DLD1 (cell line): ENCODE results near the gene BRIP1.
"Not testable (repeated sequence)": the region's sequence is repeated elsewhere in the genome, so short reads cannot be mapped to it uniquely, and the experiment has no call there.

Experiments used
- in situ Hi-C: cut with HindIII; loops from 2 replicates; pipeline ENCODE4 v1.10.0; 2017; ENCODE audit warnings: low sequenced_read_pairs

The BRIP1 gene

GRCh38 chr17:61862975-61863800 is at the start of gene BRIP1:
BRIP1 (minus strand) TSS chr17:61863528; CDS start chr17:61861539, 1,989 bp downstream.
- in situ Hi-C loops, result no loop called here

GRCh38 chr17:61908292-61909037 is 45.1 kb upstream of the BRIP1 start:
- in situ Hi-C loops, result no loop called here

- in situ Hi-C loops, result no loop called here
Measured at GRCh38 chr17:61907361-61907760, 44.0 kb upstream of the BRIP1 start.

- in situ Hi-C loops, result no loop called here
Measured at GRCh38 chr17:61904094-61904710, 40.9 kb upstream of the BRIP1 start.

GRCh38 chr17:61903251-61903650 is 39.9 kb upstream of the BRIP1 start:
- in situ Hi-C loops, result no loop called here

GRCh38 chr17:61897548-61898180 is 34.3 kb upstream of the BRIP1 start:
- in situ Hi-C loops, result no loop called here

GRCh38 chr17:61895391-61895790 is 32.1 kb upstream of the BRIP1 start:
- in situ Hi-C loops, result no loop called here

GRCh38 chr17:61894310-61894709 is 31.0 kb upstream of the BRIP1 start:
- in situ Hi-C loops, result not testable (repeated sequence)

- in situ Hi-C loops, result not testable (repeated sequence)
Measured at GRCh38 chr17:61887733-61888132, 24.4 kb upstream of the BRIP1 start.

- in situ Hi-C loops, result not testable (repeated sequence)
Measured at GRCh38 chr17:61885865-61886264, 22.5 kb upstream of the BRIP1 start.

- in situ Hi-C loops, result no loop called here
Measured at GRCh38 chr17:61884864-61885263, 21.5 kb upstream of the BRIP1 start.

- in situ Hi-C loops, result no loop called here
Measured at GRCh38 chr17:61880589-61881102, 17.3 kb upstream of the BRIP1 start.

- in situ Hi-C loops, result no loop called here
Measured at GRCh38 chr17:61878984-61879612, 15.8 kb upstream of the BRIP1 start.

- in situ Hi-C loops, result no loop called here
Measured at GRCh38 chr17:61878520-61878919, 15.2 kb upstream of the BRIP1 start.

- in situ Hi-C loops, result no loop called here
Measured at GRCh38 chr17:61877837-61878236, 14.5 kb upstream of the BRIP1 start.

- in situ Hi-C loops, result no loop called here
Measured at GRCh38 chr17:61875804-61876203, 12.5 kb upstream of the BRIP1 start.

- in situ Hi-C loops, result no loop called here
Measured at GRCh38 chr17:61875285-61875684, 12.0 kb upstream of the BRIP1 start.

- in situ Hi-C loops, result no loop called here
Measured at GRCh38 chr17:61874075-61874474, 10.7 kb upstream of the BRIP1 start.

- in situ Hi-C loops, result no loop called here
Measured at GRCh38 chr17:61872099-61872498, 8.8 kb upstream of the BRIP1 start.

GRCh38 chr17:61869138-61869537 is 5.8 kb upstream of the BRIP1 start:
- in situ Hi-C loops, result no loop called here
